Adrenal gland (tissue), 12 donors: ENCODE results near the gene MAPKAP1. TPM values are rescaled to one million over a fixed set of nuclear protein-coding genes. Genes with fewer than 3 reads are reported as not detected.
A peak's percentile ranks its signal among the peaks of the same experiment; 100 is the strongest.

Experiments
- DNase-seq, 7 donors: peaks; one replicate each; pipeline ENCODE4 v3.0.0-alpha.2; 2019 to 2020
- H3K27ac ChIP-seq, 5 donors: fragments of 200-600 bp; sonication (generic) in 4 of 5; 1 replicate in 3 of 5; 2 replicates in 2 of 5; pipeline versions ENCODE4 v1.5.1 to v1.8.0; 2016 to 2020; ENCODE audit warnings: mild to moderate bottlenecking in 1 of 5
- H3K27me3 ChIP-seq: fragments of 200-600 bp; 2 replicates; pipeline ENCODE4 v1.8.0; 2021
- H3K36me3 ChIP-seq, 2 donors: fragments of 200-600 bp; replicated peaks in 1 of 2; 1 replicate in 1 of 2; 2 replicates in 1 of 2; pipeline versions ENCODE4 v1.5.1 to v1.8.0; 2018 to 2022
- H3K4me1 ChIP-seq, 2 donors: fragments of 200-600 bp; replicated peaks in 1 of 2; 1 replicate in 1 of 2; 2 replicates in 1 of 2; pipeline versions ENCODE4 v1.5.1 to v1.8.0; 2018 to 2021
- H3K4me3 ChIP-seq, 4 donors: fragments of 200-600 bp; sonication (generic) in 3 of 4; one replicate each; pipeline ENCODE4 v1.5.1; 2016 to 2018
- H3K9me3 ChIP-seq, 3 donors: fragments of 200-600 bp; sonication (generic) in 1 of 3; replicated peaks in 1 of 3; 1 replicate in 2 of 3; 2 replicates in 1 of 3; pipeline versions ENCODE4 v1.5.1 to v1.8.0; 2016 to 2021
- POLR2A ChIP-seq, 2 donors: fragments of 450-650 bp; IDR thresholded peaks; one replicate each; pipeline ENCODE4 v1.6.1; 2017; ENCODE audit warnings: antibody characterized with exemption in 2 of 2, mild to moderate bottlenecking in 2 of 2, moderate library complexity in 1 of 2
- WGBS, 4 donors: extraction: QIAGEN DNeasy Blood & Tissue Kit in 2 of 4; methylation state at CpG; one replicate each; pipeline versions ENCODE4 v1.1.5 to v1.1.7; 2013 to 2017; 5-methylcytosine and 5-hydroxymethylcytosine counted together
- intact Hi-C, 2 donors: fragments of 100-400 bp; cut with DNase I; formaldehyde crosslinking; loops; one replicate each; pipeline versions ENCODE4 v1.14.1 to v1.15.0; 2022 to 2023
- polyA plus RNA-seq, 3 donors: library from polyadenylated mRNA; stranded (reverse); fragments of 200-250 nt in 2 of 3; fragments of 350-450 nt in 1 of 3; fragmentation: Illumina TruSeq in 1 of 3; extraction: RNeasy Lipid Tissue Mini Kit (QIAGEN cat#74804) in 1 of 3; gene quantifications; one replicate each; pipeline ENCODE4 v1.2.3, GENCODE V29; 2013 to 2014
- total RNA-seq, 9 donors: library from RNA; depleted of rRNA in 4 of 9; stranded (reverse); fragments of >200 nt in 4 of 9; fragments of 120-200 nt in 1 of 9; fragmentation: NEBNext Ultra II Directional in 1 of 9; extraction: Animal tissue kit (Norgen Biotek cat#: 25700) in 1 of 9; gene quantifications; one replicate each; pipeline versions ENCODE4 v1.1.0 to v1.2.4, GENCODE V29; 2013 to 2023
- TF ChIP-seq, protein P1 (sequence below), 6 experiments: fragments of 450-650 bp in 4 of 6; fragments of 200-600 bp in 2 of 6; sonication (generic) in 1 of 6; IDR thresholded peaks; 1 replicate in 5 of 6; 2 replicates in 1 of 6; pipeline versions ENCODE4 v1.5.1 to v1.8.0; 2016 to 2021; ENCODE audit warnings: antibody characterized with exemption in 6 of 6, mild to moderate bottlenecking in 2 of 6, moderate library complexity in 1 of 6
- donor health status: healthy with polysubstance abuse.
- donor health status: Bipolar disorder and iron deficiency.
- donor health status: DM: yes; HTN: yes; CAD: no.
- donor health status: DM: no; HTN: no; CAD: no.
- donor health status: DM: no; HTN: no; CAD: no.
- donor health status: DM: yes; HTN: yes; CAD: no.

MAPKAP1 gene
- total and polyA plus RNA-seq, 12 donors = 72.2 to 156 (median 94.9) TPM

DNA sequence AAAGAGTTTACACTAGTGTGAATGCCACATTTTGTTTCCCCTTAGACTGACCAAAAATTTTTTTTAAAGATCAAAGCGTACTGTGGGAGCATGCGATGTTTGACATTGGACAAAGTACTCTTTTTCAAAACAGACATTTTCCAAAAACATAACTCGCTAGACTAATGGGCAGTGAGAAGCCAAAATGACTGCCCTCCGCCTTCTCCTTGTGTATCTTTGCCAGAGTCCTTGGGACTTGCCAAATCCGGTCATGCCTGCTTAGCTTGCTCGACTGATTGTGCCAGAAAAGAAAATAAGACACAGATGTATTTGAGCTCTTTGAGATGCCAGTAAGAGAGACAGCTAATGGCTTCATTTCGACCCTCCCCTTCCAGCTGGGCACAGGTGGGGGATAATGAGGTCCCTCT lies 157.5 kb downstream of the MAPKAP1 start:
- Histone ChIP-seq H3K4me1 (peaks cover 49 to 59% of the 10 kb centered on the region in 2 donors), H3K27me3 (no peaks in the 10 kb centered on the region), H3K36me3 (no peaks in the 10 kb centered on the region), H3K9me3 (no peaks in the 10 kb centered on the region), H3K4me3 (no peak overlapping the region), H3K27ac (peak overlapping the region; percentile 58 to 81 (median 69))
- peak; percentile 70 to 90 (median 85) for DNase-seq
- 35 to 54% (median 48%) methylated on average over 7 of the region's 7 CpGs for WGBS, 4 donors
- intact Hi-C loops = no loop called here
- peak in 1 of 2 donors; percentile 45 for TF ChIP-seq POLR2A (IDR thresholded peaks at IDR 0.05)
- TF ChIP-seq, protein P1, sequence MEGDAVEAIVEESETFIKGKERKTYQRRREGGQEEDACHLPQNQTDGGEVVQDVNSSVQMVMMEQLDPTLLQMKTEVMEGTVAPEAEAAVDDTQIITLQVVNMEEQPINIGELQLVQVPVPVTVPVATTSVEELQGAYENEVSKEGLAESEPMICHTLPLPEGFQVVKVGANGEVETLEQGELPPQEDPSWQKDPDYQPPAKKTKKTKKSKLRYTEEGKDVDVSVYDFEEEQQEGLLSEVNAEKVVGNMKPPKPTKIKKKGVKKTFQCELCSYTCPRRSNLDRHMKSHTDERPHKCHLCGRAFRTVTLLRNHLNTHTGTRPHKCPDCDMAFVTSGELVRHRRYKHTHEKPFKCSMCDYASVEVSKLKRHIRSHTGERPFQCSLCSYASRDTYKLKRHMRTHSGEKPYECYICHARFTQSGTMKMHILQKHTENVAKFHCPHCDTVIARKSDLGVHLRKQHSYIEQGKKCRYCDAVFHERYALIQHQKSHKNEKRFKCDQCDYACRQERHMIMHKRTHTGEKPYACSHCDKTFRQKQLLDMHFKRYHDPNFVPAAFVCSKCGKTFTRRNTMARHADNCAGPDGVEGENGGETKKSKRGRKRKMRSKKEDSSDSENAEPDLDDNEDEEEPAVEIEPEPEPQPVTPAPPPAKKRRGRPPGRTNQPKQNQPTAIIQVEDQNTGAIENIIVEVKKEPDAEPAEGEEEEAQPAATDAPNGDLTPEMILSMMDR (IDR thresholded peaks at IDR 0.05) = no peak

DNA sequence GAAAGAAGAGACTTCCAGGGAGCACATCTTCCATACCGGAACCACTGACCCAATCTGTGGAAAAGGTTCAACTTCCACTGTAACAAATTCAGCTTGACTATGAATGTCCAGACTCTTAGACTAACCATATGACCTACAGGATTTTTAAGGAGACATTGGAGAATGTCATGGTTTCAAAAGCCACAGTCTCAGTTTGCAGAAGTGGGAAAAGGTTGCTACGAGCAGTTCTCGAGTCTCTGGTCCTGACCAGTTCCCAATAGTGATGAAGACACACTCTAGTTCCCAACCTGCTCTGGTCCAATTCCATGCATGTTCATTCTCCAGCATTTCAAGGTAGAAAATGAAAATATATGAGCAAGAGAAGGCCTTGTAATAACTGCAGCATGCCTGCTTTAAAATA lies 158.0 kb downstream of the MAPKAP1 start:
- TF ChIP-seq, protein P1 (IDR thresholded peaks at IDR 0.05) = no peak
- TF ChIP-seq POLR2A (IDR thresholded peaks at IDR 0.05) = no peak
- no peaks in the 10 kb centered on the region for H3K27me3 ChIP-seq
- DNase-seq = no peak
- H3K9me3 ChIP-seq = no peaks in the 10 kb centered on the region
- 47 to 52% (median 49%) methylated on average over 3 of the region's 3 CpGs for WGBS, 4 donors
- H3K27ac ChIP-seq = peak overlapping the region in 4 of 5 donors; percentile 58 to 81 (median 72)
- peaks cover 50 to 63% of the 10 kb centered on the region in 2 donors for H3K4me1 ChIP-seq
- intact Hi-C loops = no loop called here
- H3K4me3 ChIP-seq = no peak overlapping the region
- H3K36me3 ChIP-seq = no peaks in the 10 kb centered on the region

DNA sequence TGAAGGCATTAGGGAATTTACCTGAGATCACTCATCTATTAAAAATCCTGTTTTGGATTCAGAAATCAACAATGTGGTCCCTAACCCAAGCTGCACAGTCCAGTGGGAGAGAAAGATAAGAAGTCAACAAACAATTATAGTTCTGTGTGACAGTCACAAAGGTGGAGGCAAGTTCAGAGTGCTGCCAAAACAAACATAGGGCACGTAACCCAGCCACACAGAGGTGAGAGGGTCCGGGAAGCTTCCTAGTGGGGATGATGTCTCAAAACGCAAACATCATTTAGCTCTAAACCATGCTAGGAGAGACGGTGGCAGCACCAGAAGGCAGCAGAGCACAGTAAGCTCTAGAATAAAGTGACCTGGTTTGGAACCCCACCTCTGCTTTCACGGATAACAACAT lies 158.9 kb downstream of the MAPKAP1 start:
- WGBS, 4 donors = 76 to 91% (median 78%) methylated on average over 5 of the region's 5 CpGs
- Histone ChIP-seq H3K9me3 (no peaks in the 10 kb centered on the region), H3K27ac (peak overlapping the region in 4 of 5 donors; percentile 9 to 76 (median 36)), H3K27me3 (no peaks in the 10 kb centered on the region), H3K4me1 (peaks cover 50 to 64% of the 10 kb centered on the region in 2 donors), H3K4me3 (no peak overlapping the region), H3K36me3 (no peaks in the 10 kb centered on the region)
- intact Hi-C loops = no loop called here
- no peak for DNase-seq
- TF ChIP-seq, protein P1 (IDR thresholded peaks at IDR 0.05) = no peak
- TF ChIP-seq POLR2A (IDR thresholded peaks at IDR 0.05) = no peak

DNA sequence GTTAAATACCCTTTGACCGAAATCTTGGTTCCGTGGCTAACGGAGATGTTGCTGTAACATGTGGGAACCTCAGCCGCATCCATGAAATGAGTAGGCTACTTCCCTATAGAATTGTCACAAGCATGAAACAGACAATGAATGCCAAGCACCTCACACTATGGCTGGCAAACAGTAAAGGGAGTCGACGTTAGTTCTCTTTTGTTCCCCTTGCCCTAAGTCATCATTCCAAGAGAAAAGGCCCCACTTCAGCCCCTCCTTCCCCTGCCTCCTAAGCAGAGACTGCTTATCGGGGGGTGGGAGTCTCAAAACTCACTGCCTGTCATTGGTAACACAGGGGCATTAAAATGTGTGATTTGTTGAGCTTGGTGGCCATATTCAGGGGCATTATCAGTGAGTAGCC lies 159.6 kb downstream of the MAPKAP1 start:
- no peak overlapping the region for H3K4me3 ChIP-seq
- peak overlapping the region in 1 of 5 donors; percentile 30 for H3K27ac ChIP-seq
- no peaks in the 10 kb centered on the region for H3K9me3 ChIP-seq
- no peak for TF ChIP-seq POLR2A (IDR thresholded peaks at IDR 0.05)
- DNase-seq = no peak
- WGBS, 4 donors = 89 to 99% (median 96%) methylated on average over 7 of the region's 7 CpGs
- H3K27me3 ChIP-seq = no peaks in the 10 kb centered on the region
- H3K36me3 ChIP-seq = no peaks in the 10 kb centered on the region
- peaks cover 50 to 70% of the 10 kb centered on the region in 2 donors for H3K4me1 ChIP-seq
- intact Hi-C loops = no loop called here

DNA sequence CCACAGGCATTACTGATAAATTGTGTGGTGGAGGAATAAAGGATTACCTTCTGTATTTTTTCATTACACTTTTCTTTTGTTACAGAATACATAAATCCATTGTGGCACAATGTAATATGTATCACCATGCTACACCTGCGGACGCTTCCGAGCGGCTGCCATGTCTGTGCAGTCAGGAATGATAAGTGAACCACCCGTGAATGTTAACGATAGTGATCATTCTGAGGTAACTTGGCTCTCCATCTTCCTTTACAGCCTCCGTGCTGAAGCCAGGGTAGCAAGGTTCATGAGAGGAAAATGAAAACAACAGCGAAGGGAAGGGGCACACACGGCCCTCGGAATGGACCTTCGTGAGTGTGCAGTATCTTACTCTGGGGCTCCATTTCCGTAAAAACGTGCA lies 161.2 kb downstream of the MAPKAP1 start:
- no peak for DNase-seq
- Histone ChIP-seq H3K4me1 (peaks cover 47 to 72% of the 10 kb centered on the region in 2 donors), H3K9me3 (no peaks in the 10 kb centered on the region), H3K4me3 (no peak overlapping the region), H3K27me3 (no peaks in the 10 kb centered on the region), H3K27ac (peak overlapping the region in 3 of 5 donors; percentile 56 to 80 (median 68)), H3K36me3 (no peaks in the 10 kb centered on the region)
- intact Hi-C loops = no loop called here
- TF ChIP-seq, protein P1 (IDR thresholded peaks at IDR 0.05) = no peak
- TF ChIP-seq POLR2A (IDR thresholded peaks at IDR 0.05) = no peak
- WGBS, 4 donors = 95 to 96% (median 95%) methylated on average over 13 of the region's 13 CpGs
